HEK293 (cell line): ENCODE data around the gene LAMA5.

Experiments
- CTCF ChIA-PET: fragments of 350-600 bp; formaldehyde crosslinking; extraction: SDS; loops from one replicate; lab custom pipeline; 2021; ENCODE audit warnings: antibody characterized with exemption; lab: Yijun Ruan, JAX
- POLR2A ChIA-PET: fragments of 300-600 bp; formaldehyde crosslinking; extraction: SDS; loops from one replicate; lab custom pipeline; 2020; ENCODE audit warnings: antibody characterized with exemption, inconsistent platforms; lab: Yijun Ruan, JAX
- H3K27ac ChIP-seq: fragments of 200-500 bp; sonication (Bioruptor generic); 2 replicates; pipeline ENCODE4 v1.5.1; 2014; ENCODE audit warnings: low read depth, low read length, control low read depth, inconsistent platforms; ENCODE audit errors: extremely low read depth
- H3K36me3 ChIP-seq, 2 experiments: fragments of 200-500 bp in 1 of 2; sonication (Bioruptor generic) in 1 of 2; 1 replicate in 1 of 2; 2 replicates in 1 of 2; pipeline ENCODE4 v1.5.1; 2014 to 2017; ENCODE audit warnings: inconsistent platforms in 2 of 2, low read length in 2 of 2; ENCODE audit not compliant: control insufficient read depth in 2 of 2, insufficient read depth in 1 of 2
- H3K4me1 ChIP-seq: fragments of 200-500 bp; sonication (Bioruptor generic); 2 replicates; pipeline ENCODE4 v1.5.1; 2014; ENCODE audit warnings: mild to moderate bottlenecking, low read length, inconsistent platforms; ENCODE audit not compliant: control insufficient read depth, insufficient read depth
- H3K4me3 ChIP-seq: 2 replicates; pipeline ENCODE4 v1.5.1; 2011; ENCODE audit warnings: low read depth, mild to moderate bottlenecking, control low read depth, low read length, moderate library complexity
- H3K9me3 ChIP-seq: fragments of 200-500 bp; sonication (Bioruptor generic); 2 replicates; pipeline ENCODE4 v1.5.1; 2014; ENCODE audit warnings: low read depth, low read length, inconsistent platforms; ENCODE audit not compliant: control insufficient read depth, insufficient read depth
- GLI4 ChIP-seq: fragments of 450-650 bp; formaldehyde crosslinking; IDR thresholded peaks from 2 replicates; pipeline ENCODE4 v1.5.1; 2016; ENCODE audit warnings: missing biosample characterization, missing genetic modification characterization
- KLF7 ChIP-seq: fragments of 450-650 bp; formaldehyde crosslinking; IDR thresholded peaks from 2 replicates; pipeline ENCODE4 v1.5.1; 2016; ENCODE audit warnings: missing biosample characterization, missing genetic modification characterization, borderline replicate concordance
- OSR2 ChIP-seq: fragments of 450-650 bp; formaldehyde crosslinking; IDR thresholded peaks from 2 replicates; pipeline ENCODE4 v1.5.1; 2016; ENCODE audit warnings: missing biosample characterization, missing genetic modification characterization
- PRDM4 ChIP-seq: fragments of 450-650 bp; formaldehyde crosslinking; IDR thresholded peaks from 2 replicates; pipeline ENCODE4 v1.5.1; 2017; ENCODE audit warnings: missing biosample characterization, missing genetic modification characterization
- SP2 ChIP-seq: fragments of 450-650 bp; formaldehyde crosslinking; IDR thresholded peaks from 2 replicates; pipeline ENCODE4 v1.5.1; 2016; ENCODE audit warnings: missing biosample characterization, missing genetic modification characterization
- SP3 ChIP-seq: fragments of 450-650 bp; formaldehyde crosslinking; IDR thresholded peaks from 2 replicates; pipeline ENCODE4 v1.5.1; 2016; ENCODE audit warnings: missing biosample characterization, missing genetic modification characterization
- ZBTB17 ChIP-seq: fragments of 450-650 bp; formaldehyde crosslinking; IDR thresholded peaks from 2 replicates; pipeline ENCODE4 v1.5.1; 2016; ENCODE audit warnings: missing biosample characterization, missing genetic modification characterization
- ZBTB7A ChIP-seq: fragments of 450-650 bp; formaldehyde crosslinking; IDR thresholded peaks from 2 replicates; pipeline ENCODE4 v1.5.1; 2016; ENCODE audit warnings: low read depth, missing biosample characterization, missing genetic modification characterization
- ZNF133 ChIP-seq: fragments of 450-650 bp; formaldehyde crosslinking; IDR thresholded peaks from 2 replicates; pipeline ENCODE4 v1.5.1; 2016; ENCODE audit warnings: missing biosample characterization, missing genetic modification characterization
- ZNF146 ChIP-seq: fragments of 450-650 bp; formaldehyde crosslinking; IDR thresholded peaks from 2 replicates; pipeline ENCODE4 v1.5.1; 2016; ENCODE audit warnings: missing biosample characterization, missing genetic modification characterization
- ZNF19 ChIP-seq: fragments of 450-650 bp; formaldehyde crosslinking; IDR thresholded peaks from 2 replicates; pipeline ENCODE4; 2016; ENCODE audit warnings: missing biosample characterization, missing genetic modification characterization, low read depth
- ZNF223 ChIP-seq: fragments of 450-650 bp; formaldehyde crosslinking; IDR thresholded peaks from 2 replicates; pipeline ENCODE4 v1.5.1; 2016; ENCODE audit warnings: missing biosample characterization, missing genetic modification characterization
- ZNF26 ChIP-seq: fragments of 450-650 bp; formaldehyde crosslinking; IDR thresholded peaks from 2 replicates; pipeline ENCODE4 v1.5.1; 2016; ENCODE audit warnings: missing biosample characterization, missing genetic modification characterization
- ZNF274 ChIP-seq, 2 experiments: fragments of 200-500 bp in 1 of 2; fragments of 450-650 bp in 1 of 2; sonication (Bioruptor generic) in 1 of 2; formaldehyde crosslinking in 1 of 2; IDR thresholded peaks; 2 replicates each; pipeline versions ENCODE4 v1.5.1 to v1.6.1; 2014 to 2016; ENCODE audit warnings: borderline replicate concordance in 1 of 2, inconsistent platforms in 1 of 2, low read length in 1 of 2, missing biosample characterization in 1 of 2, missing genetic modification characterization in 1 of 2
- ZNF394 ChIP-seq: fragments of 450-650 bp; formaldehyde crosslinking; IDR thresholded peaks from 2 replicates; pipeline ENCODE4 v1.5.1; 2016; ENCODE audit warnings: missing biosample characterization, missing genetic modification characterization, mild to moderate bottlenecking, moderate library complexity, borderline replicate concordance
- ZNF544 ChIP-seq: fragments of 450-650 bp; formaldehyde crosslinking; IDR thresholded peaks from 2 replicates; pipeline ENCODE4 v1.5.0; 2017; ENCODE audit warnings: missing biosample characterization, missing genetic modification characterization
- ZNF664 ChIP-seq: fragments of 450-650 bp; formaldehyde crosslinking; IDR thresholded peaks from 2 replicates; pipeline ENCODE4 v1.5.1; 2016; ENCODE audit warnings: missing biosample characterization, missing genetic modification characterization
- ZNF747 ChIP-seq: fragments of 450-650 bp; formaldehyde crosslinking; IDR thresholded peaks from 2 replicates; pipeline ENCODE4 v1.5.1; 2016; ENCODE audit warnings: missing biosample characterization, missing genetic modification characterization
- ZSCAN23 ChIP-seq: fragments of 450-650 bp; formaldehyde crosslinking; IDR thresholded peaks from 2 replicates; pipeline ENCODE4 v1.5.1; 2016; ENCODE audit warnings: missing biosample characterization, missing genetic modification characterization
- ZSCAN5A ChIP-seq: fragments of 450-650 bp; formaldehyde crosslinking; IDR thresholded peaks from 2 replicates; pipeline ENCODE4 v1.5.1; 2016; ENCODE audit warnings: missing biosample characterization, missing genetic modification characterization
- TF ChIP-seq, protein P1 (sequence below): fragments of 450-650 bp; formaldehyde crosslinking; IDR thresholded peaks from 2 replicates; pipeline ENCODE4 v1.5.1; 2017; ENCODE audit warnings: missing biosample characterization, missing genetic modification characterization

LAMA5 gene

DNA sequence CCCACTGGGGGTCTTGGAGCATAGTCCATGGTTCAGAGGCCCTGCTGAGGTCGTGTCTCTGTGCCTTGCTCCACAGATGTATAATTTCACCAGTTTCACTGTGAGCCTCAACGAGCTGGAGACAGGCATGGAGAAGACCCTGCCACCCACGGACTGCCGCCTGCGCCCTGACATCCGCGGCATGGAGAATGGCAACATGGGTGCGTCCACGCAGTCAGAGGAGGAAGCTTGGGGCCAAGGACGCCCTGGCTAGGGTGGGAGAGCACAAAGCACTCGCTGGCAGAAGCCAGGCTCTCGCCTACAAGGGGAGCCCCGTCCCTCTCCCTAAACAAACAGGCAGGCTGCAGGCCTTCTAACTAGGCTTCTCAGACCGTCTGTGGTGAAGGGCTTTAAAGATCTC is 78.0 kb downstream of the LAMA5 start:
- H3K36me3 ChIP-seq: peaks cover 8 to 75% of the 10 kb centered on the region in 2 experiments; a peak in 2 of 3 replicates
- no peak overlapping the region for H3K27ac ChIP-seq
- POLR2A ChIA-PET: no interaction called here
- H3K4me1 ChIP-seq: no peaks in the 10 kb centered on the region
- TF ChIP-seq ZBTB17 (tag by site-specific recombination) (no peak), ZNF146 (no peak)
- no peak overlapping the region for H3K4me3 ChIP-seq
- no peaks in the 10 kb centered on the region for H3K9me3 ChIP-seq
- CTCF ChIA-PET: interaction anchor here (0.7 kb wide), 1 partner anchor 87 kb away, joined by 3 read pairs; no protein-coding TSS in a partner anchor

- POLR2A ChIA-PET: no interaction called here
- CTCF ChIA-PET: no interaction called here
- TF ChIP-seq ZBTB7A (tag by site-specific recombination) (no peak), ZSCAN5A (tag by site-specific recombination) (no peak), SP3 (tag by site-specific recombination) (no peak), ZNF544 (no peak), ZNF133 (tag by site-specific recombination) (no peak), ZNF394 (tag by site-specific recombination) (no peak), PRDM4 (tag by site-specific recombination) (no peak), ZNF274 (IDR thresholded peaks at IDR 0.05; ENCODE audit: low read length) (no peak), ZNF274 (tag by site-specific recombination; IDR thresholded peaks at IDR 0.05; ENCODE audit: borderline replicate concordance) (no peak), SP2 (tag by site-specific recombination) (no peak), ZNF19 (no peak), ZNF26 (tag by site-specific recombination) (no peak), ZSCAN23 (tag by site-specific recombination) (no peak), ZNF747 (tag by site-specific recombination) (no peak), ZNF146 (no peak), KLF7 (tag by site-specific recombination) (no peak), ZNF664 (tag by site-specific recombination) (no peak), OSR2 (tag by site-specific recombination) (no peak), GLI4 (tag by site-specific recombination) (no peak), ZNF223 (tag by site-specific recombination) (no peak)
- TF ChIP-seq, protein P1, sequence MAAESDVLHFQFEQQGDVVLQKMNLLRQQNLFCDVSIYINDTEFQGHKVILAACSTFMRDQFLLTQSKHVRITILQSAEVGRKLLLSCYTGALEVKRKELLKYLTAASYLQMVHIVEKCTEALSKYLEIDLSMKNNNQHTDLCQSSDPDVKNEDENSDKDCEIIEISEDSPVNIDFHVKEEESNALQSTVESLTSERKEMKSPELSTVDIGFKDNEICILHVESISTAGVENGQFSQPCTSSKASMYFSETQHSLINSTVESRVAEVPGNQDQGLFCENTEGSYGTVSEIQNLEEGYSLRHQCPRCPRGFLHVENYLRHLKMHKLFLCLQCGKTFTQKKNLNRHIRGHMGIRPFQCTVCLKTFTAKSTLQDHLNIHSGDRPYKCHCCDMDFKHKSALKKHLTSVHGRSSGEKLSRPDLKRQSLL (tag by site-specific recombination): no peak
- Histone ChIP-seq H3K36me3 (peaks cover 9 to 75% of the 10 kb centered on the region in 2 experiments; a peak in 2 of 3 replicates), H3K9me3 (no peaks in the 10 kb centered on the region), H3K27ac (no peak overlapping the region), H3K4me1 (no peaks in the 10 kb centered on the region), H3K4me3 (no peak overlapping the region)
These were observed 78.5 kb downstream of the LAMA5 start for GRCh38 chr20:62288535-62289105.
